C4-2B (cell line): Measurements from ENCODE around the gene ACBD6.

Experiments used
- H3K27ac ChIP-seq: fragments of 450-650 bp; 2 replicates; pipeline ENCODE4 v1.5.1; 2017
- ZFX ChIP-seq: fragments of 450-650 bp; IDR thresholded peaks from 2 replicates; pipeline ENCODE4 v1.6.1; 2017
- TF ChIP-seq, protein P1 (sequence below): fragments of 450-650 bp; conservative IDR thresholded peaks from 2 replicates; pipeline ENCODE4 v1.5.1; 2017; ENCODE audit warnings: mild to moderate bottlenecking

ACBD6 gene

DNA sequence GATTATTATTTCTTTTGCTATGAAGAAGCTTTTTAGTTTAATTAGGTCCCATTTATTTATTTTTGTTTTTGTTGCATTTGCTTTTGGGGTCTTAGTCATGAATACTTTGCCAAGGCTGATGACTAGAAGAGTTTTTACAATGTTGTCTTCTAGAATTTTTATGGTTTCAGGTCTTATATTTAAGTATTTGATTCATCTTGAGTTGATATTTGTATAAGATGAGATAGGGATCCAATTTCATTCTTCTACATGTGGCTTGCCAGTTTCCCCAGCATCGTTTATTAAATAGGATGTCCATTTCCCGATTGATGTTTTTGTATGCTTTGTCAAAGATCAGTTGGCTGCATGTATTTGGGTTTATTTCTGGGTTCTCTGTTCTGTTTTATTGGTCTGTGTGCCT lies 8.5 kb upstream of the ACBD6 start:
- TF ChIP-seq, protein P1, sequence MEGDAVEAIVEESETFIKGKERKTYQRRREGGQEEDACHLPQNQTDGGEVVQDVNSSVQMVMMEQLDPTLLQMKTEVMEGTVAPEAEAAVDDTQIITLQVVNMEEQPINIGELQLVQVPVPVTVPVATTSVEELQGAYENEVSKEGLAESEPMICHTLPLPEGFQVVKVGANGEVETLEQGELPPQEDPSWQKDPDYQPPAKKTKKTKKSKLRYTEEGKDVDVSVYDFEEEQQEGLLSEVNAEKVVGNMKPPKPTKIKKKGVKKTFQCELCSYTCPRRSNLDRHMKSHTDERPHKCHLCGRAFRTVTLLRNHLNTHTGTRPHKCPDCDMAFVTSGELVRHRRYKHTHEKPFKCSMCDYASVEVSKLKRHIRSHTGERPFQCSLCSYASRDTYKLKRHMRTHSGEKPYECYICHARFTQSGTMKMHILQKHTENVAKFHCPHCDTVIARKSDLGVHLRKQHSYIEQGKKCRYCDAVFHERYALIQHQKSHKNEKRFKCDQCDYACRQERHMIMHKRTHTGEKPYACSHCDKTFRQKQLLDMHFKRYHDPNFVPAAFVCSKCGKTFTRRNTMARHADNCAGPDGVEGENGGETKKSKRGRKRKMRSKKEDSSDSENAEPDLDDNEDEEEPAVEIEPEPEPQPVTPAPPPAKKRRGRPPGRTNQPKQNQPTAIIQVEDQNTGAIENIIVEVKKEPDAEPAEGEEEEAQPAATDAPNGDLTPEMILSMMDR: no peak
- no peak for TF ChIP-seq ZFX
- no peak overlapping the region for H3K27ac ChIP-seq

DNA sequence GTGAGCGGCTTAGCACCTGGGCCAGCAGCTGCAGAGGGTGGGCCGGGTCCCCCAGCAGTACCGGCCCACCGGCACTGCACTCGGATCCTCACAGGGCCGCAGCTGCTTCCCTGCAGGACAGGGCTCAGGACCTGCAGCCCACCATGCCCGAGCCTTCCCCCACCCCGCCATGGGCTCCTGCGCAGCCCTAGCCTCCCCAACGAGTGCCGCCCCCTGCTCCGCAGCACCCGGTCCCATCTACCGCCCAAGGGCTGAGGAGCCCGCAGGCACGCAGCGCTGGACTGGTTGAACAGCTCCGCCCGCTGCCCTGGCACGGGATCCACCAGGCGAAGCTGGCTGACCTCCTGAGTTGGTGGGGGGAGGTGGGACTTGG lies 6.3 kb upstream of the ACBD6 start:
- H3K27ac ChIP-seq: no peak overlapping the region
- TF ChIP-seq, protein P1: no peak
- no peak for TF ChIP-seq ZFX

DNA sequence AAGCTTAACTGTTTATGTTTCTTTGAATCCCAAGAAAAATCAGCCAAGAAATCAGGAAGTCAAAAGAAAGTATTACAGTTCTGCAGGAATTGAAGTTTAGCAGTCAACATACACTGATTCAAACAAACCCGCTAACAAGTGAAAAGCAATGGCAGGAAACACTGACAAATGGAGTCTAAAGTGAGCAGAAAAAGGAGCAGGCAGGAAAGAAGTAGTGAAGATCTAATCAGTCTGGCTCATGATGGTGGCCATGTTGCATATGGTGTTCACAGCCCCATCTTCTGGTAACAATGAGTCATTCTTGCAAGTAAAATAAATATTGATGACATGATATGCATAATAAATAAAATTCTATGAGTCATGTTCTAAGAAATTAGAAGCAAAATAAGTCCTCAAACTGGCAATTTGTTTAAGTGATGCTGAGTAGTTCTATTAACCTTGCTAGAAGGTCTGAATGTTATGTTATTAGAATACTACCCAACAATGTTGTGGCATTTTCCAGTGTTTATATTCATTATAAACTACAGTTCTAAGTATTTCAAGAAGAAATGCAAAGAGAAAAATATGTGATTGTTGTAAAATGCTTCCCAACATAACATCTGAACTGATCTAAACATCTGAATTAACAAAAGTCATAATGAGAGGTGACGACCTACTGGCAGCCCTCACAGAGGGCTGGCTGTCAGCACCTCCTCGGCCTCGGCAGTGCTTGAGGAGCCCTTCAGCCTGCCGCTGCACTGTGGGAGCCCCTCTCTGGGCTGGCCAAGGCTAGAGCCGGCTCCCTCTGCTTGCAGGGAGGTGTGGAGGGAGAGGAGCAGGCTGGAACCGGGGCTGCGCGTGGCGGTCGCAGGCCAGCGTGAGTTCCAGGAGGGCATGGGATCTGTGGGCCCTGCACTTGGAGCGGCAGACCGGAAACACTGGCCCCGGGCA lies 5.7 kb upstream of the ACBD6 start:
- no peak overlapping the region for H3K27ac ChIP-seq
- no peak for TF ChIP-seq ZFX
- TF ChIP-seq, protein P1: peak; percentile 29

DNA sequence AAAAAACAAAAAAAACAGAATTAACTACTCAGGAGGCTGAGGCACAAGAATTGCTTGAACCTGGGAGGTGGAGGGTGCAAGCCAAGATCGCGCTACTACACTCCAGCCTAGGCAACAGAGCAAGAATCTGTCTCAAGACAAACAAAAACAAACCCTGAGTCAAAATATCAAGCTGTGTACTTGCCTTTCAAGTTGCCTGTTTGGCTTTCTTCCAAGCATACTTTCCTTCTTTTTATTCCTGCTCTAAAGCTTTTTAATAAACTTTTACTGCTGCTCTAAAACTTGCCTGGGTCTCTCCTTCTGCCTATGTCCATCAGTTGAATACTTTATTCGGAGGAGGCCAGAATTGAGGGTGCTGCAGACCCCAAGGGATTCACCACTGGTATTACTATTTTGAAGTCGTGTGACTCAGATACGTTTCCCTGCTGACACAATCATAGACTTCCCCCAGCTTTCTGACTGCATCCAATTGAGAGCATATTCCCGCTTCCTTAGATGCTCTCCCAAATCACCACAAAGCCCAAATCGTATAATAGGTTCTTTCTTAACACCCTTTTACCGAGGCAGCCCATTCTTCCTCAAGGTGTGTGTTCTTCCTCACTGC lies 3.5 kb upstream of the ACBD6 start:
- TF ChIP-seq ZFX: no peak
- TF ChIP-seq, protein P1: no peak
- H3K27ac ChIP-seq: no peak overlapping the region

DNA sequence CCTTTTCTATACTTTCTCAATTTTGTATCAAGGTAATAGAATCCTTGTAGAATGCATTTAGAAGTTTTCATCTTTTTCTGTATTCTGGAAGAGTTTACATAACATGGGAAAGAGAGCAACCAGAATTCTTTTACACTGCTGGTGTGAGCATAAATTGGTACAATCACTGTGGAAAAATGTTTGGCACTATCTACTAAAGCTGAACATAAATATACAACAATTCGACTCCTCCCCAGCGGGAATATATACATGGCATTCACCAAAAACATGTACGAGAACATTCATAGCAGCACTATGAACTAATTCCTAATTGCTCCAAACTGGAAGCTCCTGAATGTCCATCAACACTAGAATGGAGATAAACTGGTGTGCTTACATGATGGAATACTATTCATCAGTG lies 1.8 kb upstream of the ACBD6 start:
- no peak overlapping the region for H3K27ac ChIP-seq
- TF ChIP-seq, protein P1: no peak
- TF ChIP-seq ZFX: no peak

DNA sequence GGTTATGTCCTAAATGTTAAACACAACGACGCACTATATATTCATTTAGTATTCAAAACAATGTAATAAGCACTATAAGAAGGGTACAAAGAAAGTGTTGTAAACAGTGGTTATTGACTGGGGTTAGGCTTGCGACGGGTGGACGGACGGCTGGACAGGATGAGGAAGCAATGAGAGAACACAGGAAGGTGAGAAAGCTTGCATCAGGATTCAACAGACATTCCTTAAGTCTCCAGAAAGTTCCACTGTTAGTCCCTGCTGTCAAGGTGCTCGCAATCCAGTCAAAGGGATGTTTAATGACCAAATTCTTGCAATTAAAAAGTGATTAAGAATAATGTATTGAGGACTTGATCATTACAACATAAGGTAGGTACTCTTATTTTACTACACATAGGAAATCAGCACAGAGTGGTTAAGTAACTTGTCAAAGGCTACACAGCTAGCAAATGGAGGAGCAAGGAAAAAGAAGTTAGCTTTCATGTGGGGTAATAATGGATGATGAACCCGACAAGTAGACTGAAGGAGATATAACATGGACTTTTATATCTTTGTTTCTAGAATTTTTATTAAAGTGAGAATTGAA lies 994 bp upstream of the ACBD6 start:
- peak overlapping the region; percentile 96 for H3K27ac ChIP-seq
- TF ChIP-seq, protein P1: no peak
- no peak for TF ChIP-seq ZFX

DNA sequence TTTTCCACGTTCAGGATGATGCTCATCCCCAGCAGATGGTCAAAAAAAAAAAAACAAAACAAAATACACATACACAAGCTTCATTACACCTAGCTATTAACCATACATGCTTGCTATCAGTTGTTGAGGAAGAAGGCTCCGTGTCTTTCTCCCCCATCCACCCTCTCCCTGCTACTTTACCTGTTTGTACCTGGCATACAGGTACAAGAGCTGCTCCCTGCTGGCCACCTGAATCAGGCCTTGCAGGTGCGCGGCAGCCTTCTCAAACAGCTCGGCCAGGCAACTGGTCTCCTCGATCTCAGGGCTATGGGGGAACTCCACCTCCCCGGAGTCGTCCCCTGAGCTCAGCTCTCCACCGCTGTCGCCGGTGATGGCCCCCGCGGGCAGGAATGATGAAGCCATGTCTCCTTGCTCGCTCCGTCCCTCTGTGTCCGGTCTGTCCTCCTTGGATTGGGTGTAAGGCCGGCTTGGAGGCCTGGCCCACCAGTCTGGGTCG lies 464 bp downstream of the ACBD6 start:
- H3K27ac ChIP-seq: peak overlapping the region; percentile 96
- TF ChIP-seq ZFX: no peak
- TF ChIP-seq, protein P1: peak; percentile 32
